Natural killer cell (primary cell): ENCODE measurements around the gene GPR142. TPM values are rescaled to one million over a fixed set of nuclear protein-coding genes. Genes with fewer than 3 reads are reported as not detected.
"Not testable (repeated sequence)": the region's sequence is repeated elsewhere in the genome, so short reads cannot be mapped to it uniquely, and the experiment has no call there.

Experiments
- ATAC-seq, 3 donors: fragments of 150-1000 bp in 2 of 3; fragments of 200-7000 bp in 1 of 3; cut with Tn5 transposase; 1 replicate in 1 of 3; 2 replicates in 2 of 3; pipeline ENCODE4 v1.10.0; 2021; ENCODE audit warnings: mild to moderate bottlenecking in 2 of 3, moderate library complexity in 2 of 3
- DNase-seq, 2 donors: peaks; one replicate each; pipeline versions ENCODE4 v3.0.0 to v3.0.0-alpha.2; 2013 to 2021; ENCODE audit warnings: mixed read lengths in 1 of 2
- H3K27ac ChIP-seq: one replicate; pipeline ENCODE4 v1.5.1; 2013; ENCODE audit warnings: mild to moderate bottlenecking, low read length
- H3K27me3 ChIP-seq: one replicate; pipeline ENCODE4 v1.6.1; 2013; ENCODE audit warnings: low read length; ENCODE audit not compliant: control insufficient read depth, insufficient read depth
- H3K36me3 ChIP-seq: one replicate; pipeline ENCODE4 v1.6.1; 2013; ENCODE audit warnings: low read length; ENCODE audit not compliant: control insufficient read depth, insufficient read depth
- H3K4me1 ChIP-seq: one replicate; pipeline ENCODE4 v1.6.1; 2013; ENCODE audit warnings: low read length; ENCODE audit not compliant: control insufficient read depth, insufficient read depth
- H3K4me3 ChIP-seq: one replicate; pipeline ENCODE4 v1.5.1; 2013; ENCODE audit warnings: low read length
- H3K9me3 ChIP-seq: one replicate; pipeline ENCODE4 v1.6.1; 2013; ENCODE audit warnings: low read length; ENCODE audit not compliant: control insufficient read depth, insufficient read depth
- H3K27ac Mint-ChIP-seq, 2 donors: one replicate each; pipeline ENCODE4 v1.8.0; 2022; ENCODE audit warnings: mild to moderate bottlenecking in 2 of 2, mixed read lengths in 2 of 2, moderate library complexity in 1 of 2
- H3K27me3 Mint-ChIP-seq, 2 donors: one replicate each; pipeline ENCODE4 v1.8.0; 2022; ENCODE audit warnings: low read depth in 2 of 2, mixed read lengths in 2 of 2
- H3K36me3 Mint-ChIP-seq: one replicate; pipeline ENCODE4 v1.8.0; 2022; ENCODE audit warnings: mixed read lengths
- H3K4me1 Mint-ChIP-seq, 2 donors: one replicate each; pipeline ENCODE4 v1.8.0; 2022; ENCODE audit warnings: mixed read lengths in 2 of 2
- H3K4me3 Mint-ChIP-seq: one replicate; pipeline ENCODE4 v1.8.0; 2022; ENCODE audit warnings: mild to moderate bottlenecking, moderate library complexity, mixed read lengths
- H3K9me3 Mint-ChIP-seq, 2 donors: one replicate each; pipeline ENCODE4 v1.8.0; 2022; ENCODE audit warnings: mixed read lengths in 2 of 2
- WGBS: methylation state at CpG from one replicate; pipeline ENCODE4 v1.1.7; 2013; ENCODE audit warnings: missing lambda C conversion rate; ENCODE audit not compliant: insufficient coverage; 5-methylcytosine and 5-hydroxymethylcytosine counted together
- intact Hi-C: fragments of 100-400 bp; cut with micrococcal nuclease; formaldehyde crosslinking; loops from one replicate; pipeline ENCODE4 v1.14.2; 2022
- total RNA-seq, 4 donors: library from RNA; stranded (reverse); fragments of 120-200 nt in 1 of 4; gene quantifications; one replicate each; pipeline versions ENCODE4 v1.2.3 to v1.2.4, GENCODE V29; 2013 to 2022
- TF ChIP-seq, protein P1 (sequence below): fragments of 200-600 bp; IDR thresholded peaks from one replicate; pipeline ENCODE4 v1.8.0; 2022; ENCODE audit warnings: antibody characterized with exemption

Gene GPR142
- total RNA-seq, 3 donors from 2014 or later (not counting 1 experiment from before 2014, with no cell fraction given): not detected

GRCh38 chr17:74403512-74404137 is 36.3 kb downstream of the GPR142 start:
- H3K4me3 Mint-ChIP-seq: no peak overlapping the region
- DNase-seq (no peak), ATAC-seq (no peak)
- H3K27me3 ChIP-seq: no peaks in the 10 kb centered on the region
- H3K4me1 ChIP-seq: peaks cover 7% of the 10 kb centered on the region
- no peaks in the 10 kb centered on the region for H3K9me3 ChIP-seq
- H3K36me3 ChIP-seq: no peaks in the 10 kb centered on the region
- H3K27ac ChIP-seq: no peak overlapping the region
- H3K36me3 Mint-ChIP-seq: no peaks in the 10 kb centered on the region
- WGBS: 65% methylated on average over 12 of the region's 12 CpGs
- TF ChIP-seq, protein P1, sequence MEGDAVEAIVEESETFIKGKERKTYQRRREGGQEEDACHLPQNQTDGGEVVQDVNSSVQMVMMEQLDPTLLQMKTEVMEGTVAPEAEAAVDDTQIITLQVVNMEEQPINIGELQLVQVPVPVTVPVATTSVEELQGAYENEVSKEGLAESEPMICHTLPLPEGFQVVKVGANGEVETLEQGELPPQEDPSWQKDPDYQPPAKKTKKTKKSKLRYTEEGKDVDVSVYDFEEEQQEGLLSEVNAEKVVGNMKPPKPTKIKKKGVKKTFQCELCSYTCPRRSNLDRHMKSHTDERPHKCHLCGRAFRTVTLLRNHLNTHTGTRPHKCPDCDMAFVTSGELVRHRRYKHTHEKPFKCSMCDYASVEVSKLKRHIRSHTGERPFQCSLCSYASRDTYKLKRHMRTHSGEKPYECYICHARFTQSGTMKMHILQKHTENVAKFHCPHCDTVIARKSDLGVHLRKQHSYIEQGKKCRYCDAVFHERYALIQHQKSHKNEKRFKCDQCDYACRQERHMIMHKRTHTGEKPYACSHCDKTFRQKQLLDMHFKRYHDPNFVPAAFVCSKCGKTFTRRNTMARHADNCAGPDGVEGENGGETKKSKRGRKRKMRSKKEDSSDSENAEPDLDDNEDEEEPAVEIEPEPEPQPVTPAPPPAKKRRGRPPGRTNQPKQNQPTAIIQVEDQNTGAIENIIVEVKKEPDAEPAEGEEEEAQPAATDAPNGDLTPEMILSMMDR: no peak
- H3K9me3 Mint-ChIP-seq: no peaks in the 10 kb centered on the region
- H3K27me3 Mint-ChIP-seq: peaks cover 0 to 3% of the 10 kb centered on the region in 2 donors
- intact Hi-C loops: no loop called here
- no peak overlapping the region for H3K27ac Mint-ChIP-seq
- H3K4me1 Mint-ChIP-seq: peaks cover 8 to 10% of the 10 kb centered on the region in 2 donors
- H3K4me3 ChIP-seq: no peak overlapping the region

GRCh38 chr17:74404218-74404617 is 36.9 kb downstream of the GPR142 start:
- Mint-ChIP-seq H3K27me3 (peaks cover 0 to 3% of the 10 kb centered on the region in 2 donors), H3K4me3 (no peak overlapping the region), H3K9me3 (no peaks in the 10 kb centered on the region), H3K36me3 (no peaks in the 10 kb centered on the region), H3K27ac (no peak overlapping the region), H3K4me1 (peaks cover 8 to 10% of the 10 kb centered on the region in 2 donors)
- Histone ChIP-seq H3K27me3 (no peaks in the 10 kb centered on the region), H3K27ac (no peak overlapping the region), H3K4me3 (no peak overlapping the region), H3K9me3 (no peaks in the 10 kb centered on the region), H3K4me1 (peaks cover 7% of the 10 kb centered on the region), H3K36me3 (no peaks in the 10 kb centered on the region)
- intact Hi-C loops: no loop called here
- no peak for DNase-seq
- 91% methylated on average over 5 of the region's 7 CpGs for WGBS
- TF ChIP-seq, protein P1: no peak
- ATAC-seq: no peak

- Histone ChIP-seq H3K9me3 (no peaks in the 10 kb centered on the region), H3K36me3 (no peaks in the 10 kb centered on the region), H3K27ac (no peak overlapping the region), H3K4me3 (no peak overlapping the region), H3K27me3 (no peaks in the 10 kb centered on the region), H3K4me1 (peaks cover 9% of the 10 kb centered on the region)
- TF ChIP-seq, protein P1: no peak
- Mint-ChIP-seq H3K27me3 (peaks cover 0 to 3% of the 10 kb centered on the region in 2 donors), H3K4me1 (peaks cover 8 to 10% of the 10 kb centered on the region in 2 donors), H3K4me3 (no peak overlapping the region), H3K9me3 (no peaks in the 10 kb centered on the region), H3K36me3 (no peaks in the 10 kb centered on the region), H3K27ac (no peak overlapping the region)
- ATAC-seq: no peak
- intact Hi-C loops: no loop called here
- DNase-seq: no peak
- WGBS: 82% methylated on average over 5 of the region's 6 CpGs
Observed at GRCh38 chr17:74404789-74405188, 37.5 kb downstream of the GPR142 start.

DNA sequence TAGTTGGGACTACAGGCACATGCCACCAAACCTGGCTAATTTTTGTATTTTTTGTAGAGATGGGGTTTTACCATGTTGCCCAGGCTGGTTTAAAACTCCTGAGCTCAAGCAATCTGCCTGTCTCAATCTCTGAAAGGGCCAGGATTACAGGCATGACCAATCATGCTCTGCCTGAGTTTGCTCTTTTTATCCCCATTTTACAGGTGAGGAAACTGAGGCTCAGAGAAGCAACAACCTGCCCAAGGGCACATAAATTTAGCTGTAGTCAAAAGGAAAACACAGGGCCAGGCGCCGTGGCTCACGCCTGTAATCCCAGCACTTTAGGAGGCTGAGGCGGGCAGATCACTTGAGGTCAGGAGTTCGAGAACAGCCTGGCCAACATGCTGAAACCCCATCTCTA is 38.0 kb downstream of the GPR142 start:
- H3K9me3 ChIP-seq, DNase-seq, H3K36me3 Mint-ChIP-seq, H3K27me3 ChIP-seq, H3K27me3 Mint-ChIP-seq, ATAC-seq, intact Hi-C loops, H3K27ac ChIP-seq, H3K36me3 ChIP-seq, H3K4me3 Mint-ChIP-seq, H3K9me3 Mint-ChIP-seq, H3K27ac Mint-ChIP-seq, H3K4me3 ChIP-seq: not testable (repeated sequence)
- peaks cover 15% of the 10 kb centered on the region for H3K4me1 ChIP-seq
- WGBS: 92% methylated on average over 5 of the region's 5 CpGs
- H3K4me1 Mint-ChIP-seq: peaks cover 8 to 12% of the 10 kb centered on the region in 2 donors
